ENCODE data around the gene AP1S3.
"Not testable (repeated sequence)": the region's sequence is repeated elsewhere in the genome, so short reads cannot be mapped to it uniquely, and the experiment has no call there.

Gene AP1S3

DNA sequence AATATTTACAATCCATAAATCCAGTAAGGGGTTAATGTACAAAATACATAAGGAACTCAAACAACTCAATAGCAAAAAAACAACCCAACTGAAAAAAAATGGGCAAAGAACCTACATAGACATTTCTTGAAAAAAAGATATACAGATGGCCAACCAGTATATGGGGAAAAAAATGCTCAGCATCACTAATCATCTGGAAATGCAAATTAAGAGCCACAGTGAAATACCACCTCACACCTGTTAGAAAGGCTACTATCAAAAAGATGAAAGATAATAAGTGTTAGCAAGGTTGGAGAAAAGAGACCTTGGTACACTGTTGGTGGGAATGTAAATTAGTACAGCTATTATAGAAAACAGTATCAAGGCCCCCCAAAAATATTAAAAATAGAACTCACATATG lies 14.6 kb downstream of the AP1S3 start:
- Histone ChIP-seq H3K36me3 (ENCODE audit: insufficient read depth, low read length) (no peaks in the 10 kb centered on the region), H3K4me3 (ENCODE audit: low read length) (no peak overlapping the region), H3K27me3 (ENCODE audit: control insufficient read depth, insufficient read depth, low read length) (no peaks in the 10 kb centered on the region), H3K9ac (ENCODE audit: low read depth, low read length) (no peak overlapping the region), H3K9me3 (replicated peaks; ENCODE audit: low read length) (no peaks in the 10 kb centered on the region), H3K4me2 (ENCODE audit: low read length) (no peak overlapping the region), H3K4me1 (ENCODE audit: control insufficient read depth, insufficient read depth, low read length) (peaks cover 8% of the 10 kb centered on the region)

GRCh38 chr2:223820549-223820948 lies 16.8 kb downstream of the AP1S3 start:
- Histone ChIP-seq H3K4me3 (ENCODE audit: low read length) (no peak overlapping the region), H3K9ac (ENCODE audit: low read depth, low read length) (no peak overlapping the region), H3K4me1 (ENCODE audit: control insufficient read depth, insufficient read depth, low read length) (peaks cover 22% of the 10 kb centered on the region), H3K36me3 (ENCODE audit: insufficient read depth, low read length) (no peaks in the 10 kb centered on the region), H3K27me3 (ENCODE audit: control insufficient read depth, insufficient read depth, low read length) (no peaks in the 10 kb centered on the region), H3K4me2 (ENCODE audit: low read length) (no peak overlapping the region), H3K9me3 (replicated peaks; ENCODE audit: low read length) (no peaks in the 10 kb centered on the region)

GRCh38 chr2:223819891-223820290 lies 17.5 kb downstream of the AP1S3 start:
- no peaks in the 10 kb centered on the region for H3K27me3 ChIP-seq (ENCODE audit: control insufficient read depth, insufficient read depth, low read length)
- H3K4me3 ChIP-seq (ENCODE audit: low read length), result no peak overlapping the region
- peaks cover 26% of the 10 kb centered on the region for H3K4me1 ChIP-seq (ENCODE audit: control insufficient read depth, insufficient read depth, low read length)
- H3K4me2 ChIP-seq (ENCODE audit: low read length), result no peak overlapping the region
- H3K9me3 ChIP-seq (replicated peaks; ENCODE audit: low read length), result no peaks in the 10 kb centered on the region
- H3K9ac ChIP-seq (ENCODE audit: low read depth, low read length), result no peak overlapping the region
- H3K36me3 ChIP-seq (ENCODE audit: insufficient read depth, low read length), result no peaks in the 10 kb centered on the region

GRCh38 chr2:223815884-223816570 lies 21.4 kb downstream of the AP1S3 start:
- Histone ChIP-seq H3K4me1 (ENCODE audit: control insufficient read depth, insufficient read depth, low read length) (peaks cover 53% of the 10 kb centered on the region), H3K36me3 (ENCODE audit: insufficient read depth, low read length) (no peaks in the 10 kb centered on the region), H3K9ac (ENCODE audit: low read depth, low read length) (peak overlapping the region; percentile 52), H3K27me3 (ENCODE audit: control insufficient read depth, insufficient read depth, low read length) (no peaks in the 10 kb centered on the region), H3K4me3 (ENCODE audit: low read length) (no peak overlapping the region), H3K9me3 (replicated peaks; ENCODE audit: low read length) (no peaks in the 10 kb centered on the region), H3K4me2 (ENCODE audit: low read length) (peak overlapping the region; percentile 55)

DNA sequence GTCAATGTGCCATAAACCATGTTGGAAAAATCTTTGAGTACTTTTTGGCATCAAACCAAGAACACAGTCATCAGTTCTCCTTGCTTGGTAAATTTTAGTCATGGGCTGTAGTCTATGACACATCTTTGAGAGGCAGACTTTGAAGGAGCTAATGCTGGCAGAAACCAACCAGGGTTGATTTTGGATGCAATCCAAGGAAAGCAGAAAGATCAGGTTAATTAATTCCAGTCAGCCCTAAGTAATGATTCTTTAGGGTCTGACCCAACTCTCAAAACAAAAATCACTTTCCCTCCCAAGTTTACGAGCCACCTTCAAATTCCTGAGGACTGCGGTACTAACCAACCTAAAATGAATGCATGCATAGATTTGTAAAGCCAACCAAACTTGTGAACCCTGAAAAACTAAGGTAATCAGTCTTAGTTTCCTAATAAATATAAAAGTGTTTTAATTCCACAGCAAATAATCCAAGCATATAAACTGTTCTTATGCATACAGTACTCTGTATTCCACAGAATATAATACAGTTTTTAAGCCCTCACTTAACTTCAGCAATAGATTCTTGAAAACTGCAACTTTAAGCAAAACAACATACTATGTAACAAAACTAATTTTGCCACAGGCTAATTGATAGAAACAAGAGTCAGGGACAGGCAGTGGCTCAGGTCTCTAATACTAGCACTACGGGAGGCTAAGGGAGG lies 22.0 kb downstream of the AP1S3 start:
- Histone ChIP-seq H3K36me3 (ENCODE audit: insufficient read depth, low read length) (no peaks in the 10 kb centered on the region), H3K4me1 (ENCODE audit: control insufficient read depth, insufficient read depth, low read length) (peaks cover 53% of the 10 kb centered on the region), H3K9me3 (replicated peaks; ENCODE audit: low read length) (no peaks in the 10 kb centered on the region), H3K4me3 (ENCODE audit: low read length) (no peak overlapping the region), H3K4me2 (ENCODE audit: low read length) (peak overlapping the region; percentile 55), H3K9ac (ENCODE audit: low read depth, low read length) (peak overlapping the region; percentile 52), H3K27me3 (ENCODE audit: control insufficient read depth, insufficient read depth, low read length) (no peaks in the 10 kb centered on the region)

DNA sequence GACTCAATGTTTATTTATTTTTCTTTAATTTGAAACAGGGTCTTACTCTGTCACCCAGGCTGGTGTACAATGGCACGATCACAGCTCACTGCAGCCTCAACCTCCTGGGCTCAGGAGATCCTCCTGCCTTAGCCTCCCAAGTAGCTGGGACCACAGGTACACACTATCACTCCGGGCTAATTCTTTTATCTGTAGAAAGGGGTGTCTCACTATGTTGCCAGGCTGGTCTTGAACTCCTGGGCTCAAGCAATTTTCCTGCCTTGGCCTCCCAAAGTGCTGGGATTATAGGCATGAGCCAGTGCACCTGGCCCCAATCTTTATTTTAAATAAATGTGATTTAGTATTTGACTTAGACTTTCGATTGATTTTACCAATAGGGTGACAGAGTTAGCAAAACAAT lies 22.6 kb downstream of the AP1S3 start:
- not testable (repeated sequence) for H3K36me3 ChIP-seq (ENCODE audit: insufficient read depth, low read length); H3K4me3 ChIP-seq (ENCODE audit: low read length); H3K9me3 ChIP-seq (replicated peaks; ENCODE audit: low read length); H3K27me3 ChIP-seq (ENCODE audit: control insufficient read depth, insufficient read depth, low read length)
- H3K9ac ChIP-seq (ENCODE audit: low read depth, low read length), result peak overlapping the region; percentile 8
- peak overlapping the region; percentile 17 for H3K4me2 ChIP-seq (ENCODE audit: low read length)
- peaks cover 53% of the 10 kb centered on the region for H3K4me1 ChIP-seq (ENCODE audit: control insufficient read depth, insufficient read depth, low read length)

DNA sequence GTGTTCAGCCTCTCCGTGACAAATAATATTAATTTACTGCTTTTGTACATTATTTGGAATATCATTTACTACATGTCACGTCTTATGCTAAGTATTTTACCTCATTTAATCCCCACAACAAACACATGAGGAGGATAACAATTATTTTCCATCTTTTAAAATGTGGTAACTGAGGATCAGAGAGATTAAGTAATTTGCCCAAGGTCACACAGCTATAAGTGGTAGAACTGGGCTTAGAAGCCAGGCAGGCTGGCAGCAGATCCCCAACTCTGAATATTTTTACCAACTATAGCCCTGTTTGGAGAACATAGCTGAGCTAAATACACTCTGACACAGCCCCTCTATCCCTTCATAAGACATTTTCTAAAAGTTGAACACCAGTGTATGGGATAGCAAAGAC lies 24.1 kb downstream of the AP1S3 start:
- no peak overlapping the region for H3K9ac ChIP-seq (ENCODE audit: low read depth, low read length)
- H3K27me3 ChIP-seq (ENCODE audit: control insufficient read depth, insufficient read depth, low read length), result no peaks in the 10 kb centered on the region

GRCh38 chr2:223811757-223812156 lies 25.6 kb downstream of the AP1S3 start:
- Histone ChIP-seq H3K9me3 (replicated peaks; ENCODE audit: low read length) (no peaks in the 10 kb centered on the region), H3K4me2 (ENCODE audit: low read length) (no peak overlapping the region), H3K4me1 (ENCODE audit: control insufficient read depth, insufficient read depth, low read length) (peaks cover 42% of the 10 kb centered on the region), H3K9ac (ENCODE audit: low read depth, low read length) (no peak overlapping the region), H3K36me3 (ENCODE audit: insufficient read depth, low read length) (no peaks in the 10 kb centered on the region), H3K4me3 (ENCODE audit: low read length) (no peak overlapping the region), H3K27me3 (ENCODE audit: control insufficient read depth, insufficient read depth, low read length) (no peaks in the 10 kb centered on the region)

More for the DNA sequence above, 24.1 kb downstream of the AP1S3 start:
- no peak overlapping the region for H3K4me2 ChIP-seq (ENCODE audit: low read length)
- no peaks in the 10 kb centered on the region for H3K36me3 ChIP-seq (ENCODE audit: insufficient read depth, low read length)
- H3K4me1 ChIP-seq (ENCODE audit: control insufficient read depth, insufficient read depth, low read length), result peaks cover 45% of the 10 kb centered on the region
- H3K9me3 ChIP-seq (replicated peaks; ENCODE audit: low read length), result no peaks in the 10 kb centered on the region
- H3K4me3 ChIP-seq (ENCODE audit: low read length), result no peak overlapping the region

DNA sequence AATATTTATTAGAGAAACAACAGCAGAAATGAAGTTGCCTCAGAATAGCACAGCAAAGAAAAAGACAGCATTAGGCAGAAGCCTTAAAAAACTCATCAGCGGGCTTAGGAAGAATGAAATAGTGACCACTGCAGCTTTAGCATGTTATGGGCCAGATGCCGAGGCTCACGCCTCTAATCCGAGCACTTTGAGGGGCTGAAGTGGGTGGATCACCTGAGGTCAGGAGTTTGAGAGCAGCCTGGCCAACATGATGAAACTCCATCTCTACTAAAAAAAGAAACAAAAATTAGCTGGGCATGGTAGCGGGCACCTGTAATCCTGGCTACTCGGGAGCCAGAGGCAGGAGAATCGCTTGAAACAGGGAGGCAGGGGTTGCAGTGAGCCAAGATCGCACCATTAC lies 32.4 kb downstream of the AP1S3 start:
- Histone ChIP-seq H3K4me2 (ENCODE audit: low read length) (no peak overlapping the region), H3K36me3 (ENCODE audit: insufficient read depth, low read length) (no peaks in the 10 kb centered on the region), H3K27me3 (ENCODE audit: control insufficient read depth, insufficient read depth, low read length) (no peaks in the 10 kb centered on the region), H3K4me3 (ENCODE audit: low read length) (no peak overlapping the region), H3K9ac (ENCODE audit: low read depth, low read length) (no peak overlapping the region), H3K9me3 (replicated peaks; ENCODE audit: low read length) (no peaks in the 10 kb centered on the region), H3K4me1 (ENCODE audit: control insufficient read depth, insufficient read depth, low read length) (peaks cover 17% of the 10 kb centered on the region)

- no peaks in the 10 kb centered on the region for H3K9me3 ChIP-seq (replicated peaks; ENCODE audit: low read length)
- no peak overlapping the region for H3K4me3 ChIP-seq (ENCODE audit: low read length)
- peaks cover 49% of the 10 kb centered on the region for H3K4me1 ChIP-seq (ENCODE audit: control insufficient read depth, insufficient read depth, low read length)
- no peaks in the 10 kb centered on the region for H3K36me3 ChIP-seq (ENCODE audit: insufficient read depth, low read length)
- no peak overlapping the region for H3K9ac ChIP-seq (ENCODE audit: low read depth, low read length)
- H3K27me3 ChIP-seq (ENCODE audit: control insufficient read depth, insufficient read depth, low read length), result no peaks in the 10 kb centered on the region
- H3K4me2 ChIP-seq (ENCODE audit: low read length), result no peak overlapping the region
Observed at GRCh38 chr2:223801736-223802135, 35.6 kb downstream of the AP1S3 start.

GRCh38 chr2:223800908-223801307 lies 36.5 kb downstream of the AP1S3 start:
- no peaks in the 10 kb centered on the region for H3K27me3 ChIP-seq (ENCODE audit: control insufficient read depth, insufficient read depth, low read length)
- H3K9me3 ChIP-seq (replicated peaks; ENCODE audit: low read length), result no peaks in the 10 kb centered on the region
- H3K36me3 ChIP-seq (ENCODE audit: insufficient read depth, low read length), result no peaks in the 10 kb centered on the region
- no peak overlapping the region for H3K4me2 ChIP-seq (ENCODE audit: low read length)
- H3K4me1 ChIP-seq (ENCODE audit: control insufficient read depth, insufficient read depth, low read length), result peaks cover 51% of the 10 kb centered on the region
- no peak overlapping the region for H3K9ac ChIP-seq (ENCODE audit: low read depth, low read length)
- no peak overlapping the region for H3K4me3 ChIP-seq (ENCODE audit: low read length)

All from skeletal muscle satellite cell (primary cell).